ENCODE results near the gene ZBTB7A. TPM values are rescaled to one million over a fixed set of nuclear protein-coding genes. Genes with fewer than 3 reads are reported as not detected.

The ZBTB7A gene
- total RNA-seq (2014; rRNA removed; shearing (Covaris generic)): 18.3 and 20.8 TPM in 2 replicates

DNA sequence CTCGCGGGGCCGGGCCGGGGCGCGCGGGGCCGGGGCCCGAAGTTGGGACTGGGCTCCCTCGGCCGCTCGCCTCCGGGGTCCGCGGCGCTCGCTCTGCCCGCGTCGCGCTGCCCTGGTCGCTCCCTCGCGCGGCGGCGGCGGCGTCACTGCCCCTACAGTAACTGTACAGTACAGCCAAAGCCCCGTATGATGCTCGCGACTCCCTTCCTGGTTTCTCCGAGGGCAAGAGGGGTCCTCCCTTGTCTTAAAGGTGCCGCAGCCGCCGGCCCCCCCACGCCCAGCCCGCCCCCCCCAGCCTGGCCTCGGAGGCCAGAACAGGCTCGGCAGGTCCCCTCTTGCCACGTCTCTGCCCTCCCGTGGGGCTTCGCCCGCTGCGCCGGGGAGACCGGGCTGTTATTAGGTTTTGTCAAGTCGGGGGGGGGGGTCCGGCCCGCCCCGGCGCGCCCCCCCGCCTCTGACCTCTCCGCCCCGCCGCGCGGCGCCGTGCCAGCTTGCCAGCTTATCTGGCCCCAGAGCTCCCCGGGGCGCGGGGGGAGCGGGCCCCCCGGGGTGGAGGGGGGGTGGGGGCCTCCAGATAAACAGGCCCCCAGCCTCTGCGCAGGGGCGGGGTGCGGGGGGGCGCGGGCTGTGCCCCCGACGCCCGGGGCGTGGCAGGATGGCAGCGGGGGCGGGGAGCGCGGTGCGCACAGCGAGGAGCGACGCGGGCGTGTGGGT lies at the start of gene ZBTB7A:
TSS of gene ZBTB7A (minus strand) at position 218 of the 714 bp plus-strand sequence. CDS start 11,667 bp downstream, outside the sequence.
- H3K27me3 ChIP-seq (ENCODE audit: control insufficient read depth, insufficient read depth, low read length): peaks cover 22% of the 10 kb centered on the region
- H3K4me3 ChIP-seq (ENCODE audit: insufficient read depth, low read depth, low read length): peak within 1 kb of the TSS; percentile 64
- no peaks in the 10 kb centered on the region; the same call in 1 of the 2 replicates for H3K36me3 ChIP-seq (replicated peaks; ENCODE audit: control insufficient read depth, insufficient read depth, low read length)
- DNase-seq: peak; percentile 89

DNA sequence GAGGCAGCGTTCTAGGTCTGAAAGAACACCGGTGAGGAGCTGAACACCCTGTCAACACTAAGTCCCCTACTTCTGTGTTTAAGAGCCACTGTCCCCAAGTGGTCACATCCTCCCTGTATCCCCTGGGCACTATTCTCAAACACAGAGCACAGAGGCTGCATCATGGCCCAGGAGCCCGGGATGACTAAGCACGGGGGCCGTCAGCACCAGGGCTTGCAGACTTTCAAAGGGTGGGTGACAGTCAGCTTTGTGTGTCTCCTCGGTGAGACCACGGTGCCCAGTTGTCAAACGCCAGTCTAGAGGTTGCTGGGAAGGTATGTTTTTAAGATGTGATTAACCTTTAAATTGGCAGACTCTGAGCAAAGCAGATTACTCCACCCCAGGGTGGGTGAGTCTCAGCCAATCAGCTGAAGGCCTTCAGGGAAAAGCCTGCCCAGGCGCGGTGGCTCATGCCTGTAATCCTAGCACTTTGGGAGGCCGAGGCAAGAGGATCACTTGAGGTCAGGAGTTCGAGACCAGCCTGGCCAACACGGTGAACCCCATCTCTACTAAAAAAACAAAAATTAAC lies 49.2 kb upstream of the ZBTB7A start:
- no peaks in the 10 kb centered on the region for H3K27me3 ChIP-seq (ENCODE audit: control insufficient read depth, insufficient read depth, low read length)
- DNase-seq: peak; percentile 21
- no peak overlapping the region for H3K4me3 ChIP-seq (ENCODE audit: insufficient read depth, low read depth, low read length)
- peaks cover 18% of the 10 kb centered on the region for H3K36me3 ChIP-seq (replicated peaks; ENCODE audit: control insufficient read depth, insufficient read depth, low read length)

DNA sequence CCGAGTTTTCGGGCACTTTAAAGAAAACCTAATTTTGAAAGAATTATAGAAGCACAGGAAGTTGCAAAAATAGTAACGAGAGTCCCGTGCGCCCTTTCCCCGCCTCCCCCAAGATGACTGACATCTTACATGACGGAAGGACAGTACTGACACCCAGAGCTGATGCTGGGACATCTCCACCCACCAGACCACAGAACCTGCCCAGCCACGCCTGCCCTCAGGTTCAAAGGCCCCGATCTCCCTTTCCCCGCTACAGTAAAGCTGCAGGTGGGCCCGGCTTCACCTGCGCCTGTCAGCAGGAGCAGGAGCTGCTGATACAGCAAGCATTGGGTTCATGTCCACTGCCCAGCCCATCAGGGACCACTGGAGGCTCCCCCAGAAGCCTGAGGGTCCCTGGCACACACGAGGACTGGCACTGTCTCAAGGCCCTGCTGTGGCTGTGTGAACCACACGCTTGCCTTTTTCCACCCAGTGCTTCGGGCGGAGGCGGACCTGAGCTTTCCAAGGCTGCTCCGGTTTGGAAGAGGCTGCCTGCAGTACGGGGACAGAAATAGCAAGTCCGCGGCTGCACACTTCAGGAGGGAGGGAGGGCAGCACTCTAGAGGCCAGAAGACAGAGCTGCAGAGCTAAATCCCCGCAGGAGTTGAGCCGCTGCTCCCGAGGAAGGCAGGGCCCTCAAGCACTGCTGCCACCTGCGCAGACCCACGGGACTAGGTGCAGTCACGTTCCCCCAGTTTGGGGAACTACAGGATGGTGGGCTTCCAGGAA lies 48.5 kb upstream of the ZBTB7A start:
- H3K27me3 ChIP-seq (ENCODE audit: control insufficient read depth, insufficient read depth, low read length): no peaks in the 10 kb centered on the region
- H3K36me3 ChIP-seq (replicated peaks; ENCODE audit: control insufficient read depth, insufficient read depth, low read length): peaks cover 22% of the 10 kb centered on the region
- peak; percentile 35 for DNase-seq
- H3K4me3 ChIP-seq (ENCODE audit: insufficient read depth, low read depth, low read length): no peak overlapping the region

DNA sequence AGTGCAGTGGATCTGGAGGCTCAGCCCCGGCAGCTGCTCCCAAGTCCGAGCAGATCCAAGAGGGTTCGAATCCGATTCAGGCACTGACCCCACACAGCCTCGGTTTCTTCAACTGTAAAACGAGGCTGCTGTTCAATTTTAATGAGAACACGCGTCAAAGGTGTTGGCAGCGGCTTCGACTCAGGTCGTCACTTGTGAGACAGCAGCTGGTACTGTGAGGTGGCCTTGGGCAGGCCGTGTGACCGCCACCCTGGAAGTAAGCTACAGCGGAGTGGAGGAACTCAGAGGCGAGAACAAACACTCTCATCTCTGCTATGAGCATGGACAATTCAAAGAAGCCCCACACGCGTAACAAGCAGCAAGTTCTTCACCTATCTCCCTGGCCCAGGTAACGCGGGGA lies 47.5 kb upstream of the ZBTB7A start:
- peaks cover 28% of the 10 kb centered on the region for H3K36me3 ChIP-seq (replicated peaks; ENCODE audit: control insufficient read depth, insufficient read depth, low read length)
- peak; percentile 23 for DNase-seq
- H3K4me3 ChIP-seq (ENCODE audit: insufficient read depth, low read depth, low read length): no peak overlapping the region
- H3K27me3 ChIP-seq (ENCODE audit: control insufficient read depth, insufficient read depth, low read length): no peaks in the 10 kb centered on the region

DNA sequence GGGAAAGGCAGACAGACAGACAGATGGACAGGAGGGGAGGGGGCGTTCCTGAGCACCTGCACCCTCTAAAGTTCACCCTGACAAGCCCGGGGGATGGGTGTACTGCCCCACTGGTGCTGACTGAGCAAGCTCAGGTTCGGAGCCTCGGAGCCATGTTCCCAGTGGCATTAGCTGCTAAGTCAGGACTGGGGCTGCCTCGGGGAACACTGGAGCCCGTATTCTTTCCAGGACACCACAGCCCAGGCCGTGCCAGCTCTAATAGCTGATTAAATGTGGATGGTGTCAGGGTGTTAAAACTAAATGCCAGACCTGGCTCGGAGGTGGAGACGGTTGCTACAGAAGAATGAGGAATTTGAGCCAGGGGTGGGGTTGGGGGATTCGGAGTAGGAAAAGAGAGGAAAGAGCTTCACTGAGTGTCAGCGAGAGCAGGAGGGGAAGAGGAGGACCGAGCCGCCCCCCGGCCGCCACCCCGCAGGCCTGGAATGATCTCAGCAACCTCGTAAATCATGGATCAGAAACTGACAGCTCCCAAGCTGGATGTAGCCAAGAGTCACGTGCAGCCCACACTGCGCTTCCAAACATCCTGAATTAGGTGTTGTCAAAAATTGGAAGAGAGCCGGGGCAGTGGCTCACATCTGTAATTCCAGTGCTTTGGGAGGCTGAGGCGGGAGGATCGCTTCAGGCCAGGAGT lies 46.8 kb upstream of the ZBTB7A start:
- Histone ChIP-seq H3K4me3 (ENCODE audit: insufficient read depth, low read depth, low read length) (no peak overlapping the region), H3K36me3 (replicated peaks; ENCODE audit: control insufficient read depth, insufficient read depth, low read length) (peaks cover 30% of the 10 kb centered on the region), H3K27me3 (ENCODE audit: control insufficient read depth, insufficient read depth, low read length) (no peaks in the 10 kb centered on the region)
- DNase-seq: peak; percentile 26

DNA sequence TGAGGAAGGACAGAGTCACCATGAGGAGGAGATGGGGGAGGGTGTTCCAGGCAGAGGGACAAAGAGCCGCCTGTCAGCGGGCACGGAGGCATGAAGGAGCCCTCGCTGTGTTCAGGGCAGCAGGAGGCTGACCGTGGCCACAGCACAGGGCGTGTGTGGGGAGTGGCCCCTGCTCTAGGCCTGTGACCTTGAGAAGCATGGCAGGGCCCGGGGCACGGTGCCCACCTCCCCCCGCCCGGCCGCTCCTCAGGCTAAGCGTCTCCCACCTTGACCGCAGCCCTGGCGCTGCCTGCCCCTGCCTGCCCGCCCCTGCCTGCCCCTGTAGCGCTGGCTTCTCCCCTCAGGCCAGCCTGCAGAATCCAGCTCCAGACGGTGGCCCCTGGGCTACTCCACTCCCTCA lies 45.7 kb upstream of the ZBTB7A start:
- Histone ChIP-seq H3K27me3 (ENCODE audit: control insufficient read depth, insufficient read depth, low read length) (no peaks in the 10 kb centered on the region), H3K4me3 (ENCODE audit: insufficient read depth, low read depth, low read length) (no peak overlapping the region), H3K36me3 (replicated peaks; ENCODE audit: control insufficient read depth, insufficient read depth, low read length) (peaks cover 33% of the 10 kb centered on the region)
- DNase-seq: no peak

DNA sequence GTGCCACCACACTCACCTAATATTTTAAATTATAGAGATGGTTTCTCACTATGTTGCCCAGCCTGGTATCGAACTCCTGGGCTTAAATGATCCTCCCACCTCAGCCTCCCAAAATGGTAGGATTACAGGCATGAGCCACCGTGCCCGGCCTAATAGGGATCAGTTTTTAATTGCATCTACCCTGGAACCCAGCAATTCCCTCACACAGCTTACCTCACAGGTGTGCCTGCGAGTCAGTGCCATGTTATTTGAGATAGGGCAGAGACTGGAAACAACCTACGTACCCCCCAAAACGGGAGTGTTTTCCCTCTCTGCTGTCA lies 42.9 kb upstream of the ZBTB7A start:
- Histone ChIP-seq H3K27me3 (ENCODE audit: control insufficient read depth, insufficient read depth, low read length) (no peaks in the 10 kb centered on the region), H3K36me3 (replicated peaks; ENCODE audit: control insufficient read depth, insufficient read depth, low read length) (peaks cover 26% of the 10 kb centered on the region), H3K4me3 (ENCODE audit: insufficient read depth, low read depth, low read length) (no peak overlapping the region)
- DNase-seq: no peak

DNA sequence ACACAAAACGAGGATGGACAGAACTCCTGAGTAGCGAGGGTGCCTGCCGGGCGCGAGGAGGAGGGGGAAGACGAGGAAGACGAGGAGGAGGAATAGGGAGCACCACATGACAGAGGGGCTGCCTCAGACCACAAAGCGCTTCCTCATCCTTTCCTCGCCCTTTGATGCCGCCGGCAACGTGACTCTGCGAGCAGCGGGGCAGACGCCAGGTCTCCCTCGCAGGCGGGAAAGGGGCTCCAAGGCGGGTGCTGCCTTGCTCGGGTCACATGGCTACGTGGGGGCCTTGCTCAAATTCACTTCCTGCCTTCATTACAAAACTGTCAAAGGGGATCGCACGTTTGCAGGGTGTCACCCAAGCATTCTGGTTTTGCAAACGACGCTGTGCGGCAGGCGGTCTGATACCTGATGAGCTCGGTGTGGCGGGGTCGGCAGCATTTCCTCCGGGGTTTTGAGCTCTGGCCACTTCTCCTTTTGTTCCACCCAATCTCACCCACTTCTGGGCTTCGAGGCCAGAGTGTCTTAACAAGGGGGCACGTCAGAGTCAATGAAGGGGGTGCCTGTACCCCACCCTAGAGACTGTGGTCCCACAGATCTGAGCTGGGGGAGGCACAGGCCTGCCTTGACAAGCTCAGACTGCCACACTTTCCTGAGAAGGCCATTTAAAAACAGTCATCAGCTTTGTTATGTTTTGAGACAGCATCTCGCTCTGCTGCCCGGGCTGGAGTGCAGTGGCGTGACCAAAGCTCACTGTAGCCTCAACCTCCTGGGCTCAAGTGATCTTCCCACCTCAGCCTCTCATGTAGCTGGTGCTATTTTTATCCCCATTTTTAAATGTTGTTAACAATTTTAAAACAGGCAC lies 42.3 kb upstream of the ZBTB7A start:
- no peak for DNase-seq
- Histone ChIP-seq H3K36me3 (replicated peaks; ENCODE audit: control insufficient read depth, insufficient read depth, low read length) (peaks cover 23% of the 10 kb centered on the region), H3K27me3 (ENCODE audit: control insufficient read depth, insufficient read depth, low read length) (no peaks in the 10 kb centered on the region), H3K4me3 (ENCODE audit: insufficient read depth, low read depth, low read length) (no peak overlapping the region)

DNA sequence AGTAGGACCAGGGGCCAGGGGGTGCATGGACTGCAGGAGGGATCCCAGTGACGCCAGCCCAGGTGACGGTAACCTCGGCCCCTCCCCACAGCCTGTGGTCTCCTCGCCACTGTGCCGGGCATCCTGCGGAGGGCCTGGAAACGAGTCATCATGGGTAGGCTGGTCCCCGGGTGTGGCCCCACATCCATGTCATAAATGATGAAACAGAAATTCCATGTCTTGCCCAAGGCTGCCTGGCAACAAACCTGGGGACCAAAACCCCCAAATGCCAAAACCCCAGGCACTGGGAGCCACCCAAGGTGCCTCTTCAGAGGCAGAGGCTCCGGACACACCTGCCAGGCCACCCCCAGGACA lies 36.4 kb upstream of the ZBTB7A start:
- no peak for DNase-seq
- Histone ChIP-seq H3K36me3 (replicated peaks; ENCODE audit: control insufficient read depth, insufficient read depth, low read length) (peaks cover 20% of the 10 kb centered on the region), H3K27me3 (ENCODE audit: control insufficient read depth, insufficient read depth, low read length) (no peaks in the 10 kb centered on the region), H3K4me3 (ENCODE audit: insufficient read depth, low read depth, low read length) (no peak overlapping the region)

DNA sequence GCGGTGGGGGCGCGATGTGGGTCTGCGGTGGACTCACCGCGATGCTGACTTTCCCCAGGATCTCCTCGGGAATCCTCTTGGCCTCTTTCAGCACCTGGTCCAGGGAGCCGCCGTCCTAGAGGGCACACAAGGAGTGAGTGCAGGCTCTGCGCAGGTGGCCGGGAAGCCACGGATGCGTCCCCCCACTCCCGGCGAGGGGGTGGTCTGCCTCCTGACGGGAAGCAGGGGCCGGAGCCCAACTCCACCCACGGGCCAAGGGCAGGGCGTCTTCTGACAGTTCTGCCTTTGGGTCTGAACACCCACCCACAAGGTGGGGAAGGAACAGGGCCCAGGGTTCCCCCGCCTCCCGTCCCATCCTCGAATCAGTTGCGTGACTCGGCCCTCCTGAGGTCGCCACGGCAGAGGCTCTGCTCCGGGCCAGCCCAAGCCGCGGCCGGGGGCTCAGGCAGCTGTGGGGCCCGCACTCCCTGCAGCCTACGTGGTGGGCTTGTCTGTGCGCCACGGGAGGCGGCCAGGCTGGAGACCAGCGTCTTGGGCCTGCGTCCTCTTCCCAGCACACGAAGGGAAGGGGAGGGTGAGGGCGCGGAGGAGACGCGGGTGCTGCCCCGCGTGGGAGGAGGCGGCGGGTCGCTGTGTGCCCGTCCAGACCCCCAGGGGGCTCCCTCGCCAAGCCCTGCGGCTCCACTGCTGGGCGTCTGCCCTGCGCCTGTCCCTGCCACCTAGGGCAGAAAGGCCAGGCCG lies 35.8 kb upstream of the ZBTB7A start:
- H3K4me3 ChIP-seq (ENCODE audit: insufficient read depth, low read depth, low read length): no peak overlapping the region
- peak; percentile 78 for DNase-seq
- H3K36me3 ChIP-seq (replicated peaks; ENCODE audit: control insufficient read depth, insufficient read depth, low read length): peaks cover 18% of the 10 kb centered on the region
- H3K27me3 ChIP-seq (ENCODE audit: control insufficient read depth, insufficient read depth, low read length): no peaks in the 10 kb centered on the region

DNA sequence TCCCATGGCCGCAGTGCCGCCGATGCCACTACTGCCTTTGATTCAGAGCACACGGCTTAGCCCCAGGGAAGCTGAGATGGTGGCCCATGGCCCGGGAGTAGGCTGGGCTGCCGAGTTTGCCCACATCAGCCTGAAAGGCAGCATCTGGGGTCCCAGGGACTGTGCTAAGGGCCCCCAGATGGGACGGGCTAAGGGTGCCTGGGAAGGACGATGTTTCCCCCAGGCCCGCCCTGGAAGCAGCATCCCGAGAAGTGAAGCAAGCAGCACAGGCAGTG lies 34.7 kb upstream of the ZBTB7A start:
- Histone ChIP-seq H3K36me3 (replicated peaks; ENCODE audit: control insufficient read depth, insufficient read depth, low read length) (peaks cover 18% of the 10 kb centered on the region), H3K4me3 (ENCODE audit: insufficient read depth, low read depth, low read length) (no peak overlapping the region), H3K27me3 (ENCODE audit: control insufficient read depth, insufficient read depth, low read length) (no peaks in the 10 kb centered on the region)
- DNase-seq: no peak

DNA sequence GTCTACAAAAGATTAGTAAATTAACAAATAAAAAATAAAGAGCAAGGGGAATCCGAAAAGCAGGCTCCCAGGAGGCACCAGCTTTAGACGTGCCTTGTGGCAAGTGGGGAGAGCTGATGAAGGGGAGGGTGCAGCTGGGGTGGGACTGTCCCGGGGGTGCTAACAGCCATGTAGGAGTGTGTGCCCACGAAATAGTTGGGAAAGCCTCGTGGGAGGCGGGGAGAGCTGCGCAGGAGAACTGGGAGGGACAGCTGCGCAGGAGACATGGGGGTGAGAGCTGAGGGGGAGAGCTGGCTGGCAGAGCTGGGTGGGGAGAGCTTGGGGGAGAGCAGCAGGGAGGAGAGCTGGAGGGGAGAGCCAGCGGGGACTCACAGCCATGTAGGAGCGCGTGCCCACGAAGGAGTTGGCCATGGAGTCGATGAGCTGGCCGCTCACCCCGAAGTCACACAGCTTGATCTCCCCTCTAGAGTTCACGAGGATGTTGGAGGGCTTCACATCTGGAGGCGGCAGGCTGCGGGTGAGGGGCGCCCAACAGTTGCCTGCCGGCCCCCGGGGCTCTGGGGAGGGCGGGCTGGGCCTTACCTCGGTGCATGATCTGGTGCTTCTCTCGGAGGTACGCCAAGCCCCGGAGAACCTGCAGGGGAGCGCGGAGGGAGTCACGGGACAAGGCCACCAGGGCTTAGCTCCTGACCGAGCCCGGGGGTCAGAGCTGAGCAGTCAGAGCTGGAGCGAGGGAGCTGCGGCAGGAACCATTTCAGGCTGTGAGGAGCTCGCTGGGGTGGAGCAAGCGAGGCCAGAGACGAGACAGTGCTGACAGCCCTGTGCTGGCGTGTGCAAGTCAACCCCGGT lies 34.2 kb upstream of the ZBTB7A start:
- no peak overlapping the region for H3K4me3 ChIP-seq (ENCODE audit: insufficient read depth, low read depth, low read length)
- DNase-seq: peak; percentile 57
- H3K36me3 ChIP-seq (replicated peaks; ENCODE audit: control insufficient read depth, insufficient read depth, low read length): peaks cover 18% of the 10 kb centered on the region
- no peaks in the 10 kb centered on the region for H3K27me3 ChIP-seq (ENCODE audit: control insufficient read depth, insufficient read depth, low read length)

Data from H7 (cell line).